ENCODE measurements around the gene ATR. TPM values are rescaled to one million over a fixed set of nuclear protein-coding genes. Genes with fewer than 3 reads are reported as not detected.

ATR gene
- polyA plus RNA-seq, 1 experiment = 17.9 TPM

Small RNAs within 50 kb of the gene (small RNA-seq; reads per million reads assigned to genes)
- gene RNA5SP143 (ENCODE audit: insufficient read length, low read depth) (not detected), gene RNU1-100P (ENCODE audit: insufficient read length, low read depth) (not detected), gene RNU6-1294P (ENCODE audit: insufficient read length, low read depth) (not detected)

Other genes with a start within 250 kb of the ATR start
- 26.4 and 36.9 TPM in 2 replicates for gene XRN1, start 130.7 kb downstream of the ATR start, polyA plus RNA-seq (2011; rRNA removed)
- gene PLS1, start 17.7 kb upstream of the ATR start, polyA plus RNA-seq (2011; rRNA removed) = 1.1 and 1.7 TPM in 2 replicates
- gene TRPC1, start 145.3 kb upstream of the ATR start, polyA plus RNA-seq (2011; rRNA removed) = 8.6 and 9.9 TPM in 2 replicates